HS-5 (cell line): ENCODE measurements around the gene RAB20.
"Not testable (repeated sequence)": the region's sequence is repeated elsewhere in the genome, so short reads cannot be mapped to it uniquely, and the experiment has no call there.

Experiments
- DNase-seq: peaks from one replicate; pipeline ENCODE4 v3.0.0-alpha.2; 2012; ENCODE audit warnings: low read depth

The RAB20 gene

DNA sequence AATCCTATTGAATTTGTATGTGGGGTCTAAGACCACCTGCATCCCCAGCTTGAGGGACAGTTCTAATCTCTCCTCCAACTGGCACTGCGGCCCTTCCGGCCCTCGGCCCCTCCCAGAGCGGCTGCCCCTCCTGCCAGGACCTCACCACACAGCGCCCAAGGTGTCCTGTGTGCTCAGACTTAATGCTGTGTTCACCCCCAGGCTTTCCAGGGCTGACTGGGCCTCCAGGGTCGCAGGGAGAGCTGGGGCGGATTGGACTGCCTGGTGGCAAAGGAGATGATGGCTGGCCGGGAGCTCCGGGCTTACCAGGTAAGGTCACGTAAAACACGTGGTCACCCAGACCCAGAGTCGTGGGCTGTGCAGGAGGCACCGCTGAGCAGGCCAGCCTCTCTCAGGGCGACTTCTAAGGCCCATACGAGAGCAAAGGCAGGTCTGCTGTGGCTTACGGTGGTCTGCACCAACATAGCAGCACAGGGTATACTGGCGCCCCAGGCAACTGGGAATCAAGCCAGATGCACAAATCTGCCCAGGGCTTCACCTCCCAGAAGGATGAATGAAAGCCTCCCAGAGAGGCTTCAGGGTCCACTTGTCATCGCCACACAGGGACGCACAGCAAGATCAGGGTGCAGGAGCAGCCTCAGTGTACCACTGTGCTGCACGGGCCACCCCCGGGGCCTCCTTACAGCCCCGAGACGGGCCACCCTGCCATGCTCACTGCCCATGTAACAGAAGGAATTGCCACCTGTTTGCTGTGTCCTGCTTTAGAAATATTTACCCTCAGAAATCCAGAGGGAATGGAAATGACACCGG, 69.4 kb downstream of the RAB20 start:
- DNase-seq = no peak

DNA sequence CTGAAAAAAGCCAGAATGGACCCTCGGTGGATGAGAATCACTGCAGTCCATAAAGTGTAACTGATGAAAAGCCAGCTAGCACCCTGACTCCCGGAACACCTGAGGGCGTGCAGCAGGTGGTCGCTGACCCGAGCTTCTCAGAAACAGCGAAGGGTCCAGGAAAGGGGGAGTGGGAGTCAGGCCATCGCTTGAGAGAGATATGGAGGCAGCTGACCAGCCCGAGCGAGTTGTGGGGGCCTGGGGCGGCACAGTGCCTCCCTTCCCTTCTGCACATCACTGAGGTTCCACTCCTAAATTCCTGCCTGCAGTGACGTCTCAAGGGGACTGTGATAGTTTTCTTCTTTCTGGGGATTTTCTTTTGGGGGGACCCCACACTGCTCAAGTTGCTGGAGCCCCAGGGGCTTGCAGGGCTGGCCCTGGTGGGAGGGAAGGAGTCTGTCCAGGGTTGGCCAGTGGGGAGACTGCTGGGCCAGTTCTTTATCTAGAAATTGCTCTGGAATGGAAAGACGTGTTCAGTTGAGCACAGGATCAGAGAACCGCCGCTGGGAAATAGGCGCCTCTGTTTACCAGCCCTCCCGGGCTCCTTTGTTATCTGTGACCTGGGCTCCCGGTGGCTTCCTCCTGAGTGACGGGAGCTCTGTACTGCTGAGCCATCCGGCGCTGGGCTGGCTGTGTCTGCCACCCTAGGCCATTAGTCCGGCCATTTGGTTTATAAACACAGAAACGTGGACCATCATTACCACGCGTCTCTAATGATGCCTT, 71.3 kb downstream of the RAB20 start:
- DNase-seq = no peak

DNA sequence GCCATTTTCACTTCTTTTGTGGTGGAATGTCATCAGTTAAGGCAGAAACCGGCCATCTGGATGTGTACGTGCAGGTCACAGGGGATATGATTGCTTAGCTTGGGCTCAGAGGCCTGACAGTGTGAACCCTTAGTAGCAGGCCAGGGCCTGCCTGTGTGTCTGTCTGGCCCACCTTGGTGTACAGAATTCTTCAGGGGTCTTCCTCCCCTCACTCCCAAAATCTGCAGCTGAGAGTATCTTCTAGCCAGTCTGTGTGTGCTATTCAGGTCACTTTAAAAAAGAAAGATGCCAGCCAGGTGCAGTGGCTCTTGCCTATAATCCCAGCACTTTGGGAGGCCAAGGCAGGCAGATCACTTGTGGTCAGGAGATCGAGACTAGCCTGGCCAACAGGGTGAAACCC, 74.6 kb downstream of the RAB20 start:
- DNase-seq = not testable (repeated sequence)

DNA sequence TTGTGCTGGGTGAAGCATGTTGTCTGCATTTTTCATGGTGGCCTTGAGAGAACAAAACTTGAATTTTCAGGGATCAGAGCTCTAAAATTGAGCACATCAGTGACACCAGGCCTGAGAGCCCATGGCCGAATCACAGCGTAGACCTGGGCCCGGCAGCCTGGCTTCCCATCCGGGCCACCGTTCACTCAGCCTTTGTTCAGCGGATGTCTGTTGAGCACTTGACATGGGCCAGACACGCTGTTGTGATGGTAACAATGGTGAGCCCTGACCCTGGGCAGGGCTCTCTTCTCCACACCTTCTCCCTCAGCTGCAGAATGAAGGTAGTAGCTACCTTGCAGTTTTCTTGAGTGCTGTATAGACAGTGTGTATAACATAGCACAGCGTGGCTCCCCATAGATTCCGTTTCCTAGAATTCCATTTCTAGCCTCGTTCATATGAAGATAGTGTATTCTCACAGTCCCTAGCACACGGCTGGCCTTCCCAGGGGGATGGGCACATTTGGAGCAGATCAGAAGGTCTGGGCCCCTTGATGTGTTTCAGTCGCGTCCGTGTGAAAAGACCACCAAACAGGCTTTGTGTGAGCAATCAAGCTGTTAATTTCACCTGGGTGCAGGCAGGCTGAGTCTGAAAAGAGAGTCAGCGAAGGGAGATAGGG, 75.3 kb downstream of the RAB20 start:
- no peak for DNase-seq

DNA sequence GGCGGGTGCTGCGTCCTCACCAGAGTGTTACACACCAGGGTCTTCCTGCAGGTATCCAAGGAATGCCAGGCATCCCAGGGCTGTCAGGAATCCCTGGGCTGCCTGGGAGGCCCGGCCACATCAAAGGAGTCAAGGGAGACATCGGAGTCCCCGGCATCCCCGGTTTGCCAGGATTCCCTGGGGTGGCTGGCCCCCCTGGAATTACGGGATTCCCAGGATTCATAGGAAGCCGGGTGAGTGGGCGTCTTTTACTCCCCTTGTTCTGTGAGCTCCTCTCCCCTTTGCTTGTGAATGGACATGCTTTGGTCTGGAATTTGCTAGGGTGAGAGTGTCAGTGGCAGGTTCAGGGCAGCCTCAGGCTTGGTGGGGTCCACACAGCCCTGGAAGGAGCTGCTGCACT, 75.9 kb downstream of the RAB20 start:
- no peak for DNase-seq

DNA sequence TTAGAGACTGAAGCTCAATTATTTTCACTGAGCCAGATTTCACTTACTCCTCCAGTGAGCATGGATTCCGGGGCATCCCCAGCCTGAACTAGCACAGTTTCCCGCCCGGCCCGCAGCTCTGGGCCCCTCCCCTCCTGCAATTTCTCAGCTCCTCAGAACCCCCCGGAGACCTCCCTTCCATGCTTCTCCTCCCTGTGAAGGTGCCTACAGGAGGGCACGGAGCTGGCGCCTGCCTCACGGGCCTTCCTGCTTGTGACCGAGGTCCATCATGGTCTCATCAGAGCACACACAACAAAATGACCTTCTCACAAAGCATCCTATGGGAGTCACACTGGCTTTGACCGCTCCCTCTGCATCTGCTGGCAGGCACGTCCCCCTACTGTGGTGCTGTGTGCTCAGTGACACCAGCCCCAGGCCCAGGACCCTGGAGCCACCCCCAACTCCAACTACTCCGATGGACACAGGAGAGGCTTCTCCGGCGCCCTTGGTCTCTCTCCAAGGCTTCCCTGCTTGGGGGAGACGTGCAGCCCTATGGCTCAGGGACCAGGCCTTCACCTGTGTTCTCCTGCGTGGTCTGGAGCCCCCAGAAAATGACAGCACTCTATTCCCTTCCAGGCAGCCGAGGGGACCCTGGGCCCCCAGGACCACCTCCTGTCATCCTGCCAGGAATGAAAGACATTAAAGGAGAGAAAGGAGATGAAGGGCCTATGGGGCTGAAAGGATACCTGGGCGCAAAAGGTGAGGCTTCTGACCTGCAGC, 77.1 kb downstream of the RAB20 start:
- no peak for DNase-seq

DNA sequence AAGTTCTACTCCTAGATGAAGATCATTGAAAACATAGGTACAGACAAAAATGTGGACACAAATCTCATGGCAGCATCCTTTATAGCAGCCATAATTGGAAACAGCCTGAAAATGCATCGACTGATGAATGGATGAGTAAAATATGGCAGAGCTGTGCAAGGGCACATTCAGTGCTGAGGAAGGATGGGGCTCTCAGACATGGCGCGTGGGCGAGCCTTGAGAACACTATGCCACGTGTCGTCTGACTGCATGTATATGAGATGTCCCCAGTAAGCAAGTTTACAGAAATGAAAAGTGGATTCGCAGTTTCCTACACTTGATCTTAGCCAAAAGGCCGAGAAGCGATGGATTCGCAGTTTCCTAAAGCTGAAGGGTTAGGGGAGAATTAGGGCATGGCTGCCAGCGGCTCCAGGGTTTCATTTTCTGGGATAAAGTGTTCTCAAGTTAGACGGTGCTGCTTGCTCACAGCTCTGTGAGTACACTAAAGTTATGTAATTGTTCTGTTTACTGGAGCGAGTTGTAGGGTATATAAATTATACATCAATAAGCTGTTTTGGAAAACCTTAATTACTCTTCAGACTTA, 78.0 kb downstream of the RAB20 start:
- DNase-seq = no peak

DNA sequence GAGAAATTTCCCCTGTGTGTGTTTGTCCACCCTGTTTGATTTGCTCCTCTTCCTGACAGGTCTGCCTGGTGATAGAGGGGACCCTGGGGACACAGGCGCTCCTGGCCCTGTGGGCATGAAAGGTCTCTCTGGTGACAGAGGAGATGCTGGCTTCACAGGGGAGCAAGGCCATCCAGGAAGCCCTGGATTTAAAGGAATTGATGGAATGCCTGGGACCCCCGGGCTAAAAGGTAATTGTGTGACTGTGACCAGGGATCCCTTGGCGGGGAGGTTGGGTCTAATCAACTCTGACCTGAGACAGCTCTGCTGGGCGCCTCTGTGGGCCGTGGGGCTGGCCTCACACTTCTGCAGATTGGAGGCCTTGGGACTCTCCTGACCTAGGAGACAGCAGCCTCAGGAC, 81.4 kb downstream of the RAB20 start:
- no peak for DNase-seq

DNA sequence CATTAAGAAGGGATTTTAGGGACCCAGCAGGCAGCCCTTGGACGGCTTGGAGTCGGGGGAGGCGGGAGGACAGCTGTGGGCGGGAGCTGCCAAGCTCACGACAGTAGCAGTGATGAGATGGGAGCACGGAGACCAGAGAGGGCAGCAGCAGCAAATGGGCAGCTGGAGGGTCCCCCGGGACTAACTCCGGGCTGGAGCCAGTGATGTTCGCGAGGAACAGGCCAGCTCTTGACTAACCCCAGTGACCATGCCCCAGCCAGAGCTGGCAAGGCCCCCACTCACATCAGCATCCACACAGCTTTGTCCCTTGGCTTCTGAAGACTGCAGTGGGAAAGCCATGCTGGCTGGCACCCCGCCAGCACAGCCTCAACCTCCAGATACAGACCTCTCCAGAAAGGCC, 81.9 kb downstream of the RAB20 start:
- DNase-seq = no peak

DNA sequence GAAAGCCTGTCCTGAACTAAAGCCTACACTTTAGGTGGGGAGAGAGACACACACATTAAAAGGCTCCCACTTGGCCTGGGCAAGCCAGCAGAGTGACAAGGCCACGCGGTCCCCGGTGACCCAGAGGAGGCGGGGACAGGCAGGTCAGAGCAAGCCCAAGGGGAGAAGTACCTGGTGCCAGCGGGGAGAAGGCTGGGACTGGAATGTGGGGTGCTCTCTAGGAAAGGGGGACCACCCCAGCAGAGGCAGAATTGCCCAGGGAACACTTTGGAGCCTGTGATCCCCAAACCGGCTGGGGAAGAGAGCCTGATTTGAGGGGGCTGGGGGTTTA, 82.3 kb downstream of the RAB20 start:
- DNase-seq = no peak

DNA sequence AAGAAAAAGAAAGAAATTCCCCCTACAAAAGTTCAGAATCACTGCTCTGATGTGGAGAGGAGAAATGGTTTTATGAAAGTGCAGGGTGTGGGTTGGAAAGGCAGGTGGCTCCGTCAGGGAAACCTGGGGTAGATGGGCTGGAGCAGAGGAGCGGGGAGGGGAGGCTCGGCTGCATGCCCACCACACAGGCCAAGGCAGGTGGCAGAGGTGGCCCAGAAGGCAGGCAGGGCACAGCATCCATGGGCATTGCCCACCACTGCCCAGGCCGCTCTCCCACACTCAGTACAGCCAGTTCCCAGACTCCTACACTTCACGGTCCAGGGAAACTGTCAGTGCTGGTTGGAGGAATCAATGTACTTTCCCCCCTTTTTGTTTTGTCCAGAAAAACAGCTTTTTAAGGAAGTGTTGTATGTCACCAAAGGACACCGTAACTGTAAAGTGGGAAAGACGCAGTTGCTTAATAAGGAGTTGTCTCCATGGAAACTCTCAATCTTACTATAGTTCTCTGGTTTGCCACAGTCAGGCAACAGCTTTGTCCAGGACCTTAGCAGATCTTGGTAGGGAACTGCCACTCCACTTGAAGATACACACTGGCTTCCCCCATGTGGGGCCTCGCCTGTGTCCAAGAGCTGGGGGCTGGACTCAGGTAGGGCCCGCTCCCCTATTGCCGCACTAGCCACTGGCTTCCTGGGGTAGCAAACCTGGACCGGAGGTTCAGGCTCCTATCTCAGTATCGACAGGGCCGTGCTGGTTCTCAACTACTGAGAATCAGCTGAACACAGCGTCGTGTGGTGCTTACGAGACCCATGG, 82.9 kb downstream of the RAB20 start:
- DNase-seq = no peak

DNA sequence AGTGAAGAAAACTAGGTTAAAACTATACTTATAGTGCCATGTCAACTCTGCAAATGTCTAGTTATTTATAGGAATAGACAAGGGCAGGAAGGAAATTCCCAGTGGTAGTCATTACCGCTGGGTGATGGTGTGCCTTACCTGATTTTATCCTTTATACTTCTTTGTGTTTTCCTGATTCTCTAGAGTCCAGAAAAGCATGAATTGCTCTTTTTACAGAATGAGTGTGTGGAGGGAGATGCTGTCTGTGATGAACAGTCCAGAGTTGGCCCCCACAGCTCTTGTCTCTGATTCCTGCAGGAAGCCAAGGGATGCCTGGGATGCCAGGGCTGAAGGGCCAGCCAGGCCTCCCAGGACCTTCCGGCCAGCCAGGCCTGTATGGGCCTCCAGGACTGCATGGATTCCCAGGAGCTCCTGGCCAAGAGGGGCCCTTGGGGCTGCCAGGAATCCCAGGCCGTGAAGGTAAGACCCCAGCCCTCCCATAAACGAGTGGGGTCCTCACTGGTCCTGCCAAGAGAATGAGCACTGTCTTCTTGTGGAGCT, 83.7 kb downstream of the RAB20 start:
- DNase-seq = no peak

DNA sequence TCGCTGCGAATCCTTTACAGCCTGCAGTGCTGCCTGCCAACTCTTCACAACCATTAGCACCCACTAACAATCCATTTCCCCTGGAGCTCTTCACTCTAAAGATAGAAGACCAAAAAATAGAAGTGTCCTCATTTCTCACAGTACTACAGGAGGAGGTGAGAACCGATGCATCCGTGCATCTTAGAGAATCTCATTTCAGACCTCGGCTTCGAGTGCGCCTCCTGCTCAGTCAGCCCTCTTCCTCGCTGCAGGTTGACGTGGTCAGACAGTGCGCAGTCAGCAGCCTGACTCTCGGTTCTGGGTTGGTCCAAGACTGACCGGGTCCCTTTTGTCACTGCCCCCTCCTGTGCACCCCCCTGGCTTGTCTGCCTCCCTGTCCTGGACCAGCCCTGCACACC, 85.3 kb downstream of the RAB20 start:
- DNase-seq = no peak

DNA sequence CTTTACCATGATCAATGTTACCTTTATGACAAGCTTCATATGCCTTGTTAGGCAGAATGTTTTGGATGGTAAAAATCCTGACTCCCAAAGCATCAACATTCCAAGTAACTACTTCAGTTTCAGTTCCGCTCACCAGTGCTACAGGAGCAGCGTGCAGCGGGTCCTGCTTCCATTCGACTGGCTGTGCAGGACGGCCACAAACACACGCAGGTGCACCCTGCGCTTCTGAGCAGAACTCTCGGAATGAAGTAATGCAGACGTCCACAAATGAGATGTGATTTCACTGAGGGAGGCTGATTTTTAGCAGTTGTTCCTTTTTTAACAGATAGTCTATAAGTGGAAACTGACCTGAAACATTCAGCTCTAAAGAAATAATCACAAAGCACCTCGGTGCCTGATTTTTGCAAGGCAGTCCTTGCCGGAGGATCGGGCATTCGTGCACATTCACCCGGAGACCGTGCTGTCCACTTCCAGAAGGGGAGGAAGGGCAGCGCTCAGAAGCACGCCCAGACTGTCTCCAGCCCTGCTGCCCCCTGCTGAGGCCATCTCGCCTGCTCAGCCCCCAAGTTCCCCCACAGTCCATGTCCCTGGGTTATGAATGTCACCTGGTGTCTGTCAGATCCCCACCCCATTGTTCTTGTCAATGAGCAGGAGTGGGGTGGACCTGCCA, 85.8 kb downstream of the RAB20 start:
- DNase-seq = no peak

DNA sequence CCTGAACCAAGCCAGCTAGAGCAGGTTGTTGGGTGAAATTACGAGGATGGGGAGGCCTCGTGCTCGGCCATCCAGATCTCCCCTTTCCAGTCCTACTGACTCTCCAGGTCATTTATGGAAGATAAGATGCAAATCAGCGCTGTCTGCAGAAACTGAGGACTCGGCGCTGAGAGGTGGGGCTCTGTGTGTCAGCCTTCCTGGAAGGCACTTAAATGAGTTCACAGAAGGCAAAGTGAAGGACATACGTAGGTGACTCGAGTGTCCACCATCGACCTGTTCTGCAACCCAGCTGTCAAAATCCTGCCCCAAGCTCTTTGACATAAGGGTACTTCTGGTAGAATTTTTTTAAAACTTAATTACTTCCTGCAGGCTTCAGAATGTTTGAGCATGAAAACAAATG, 86.4 kb downstream of the RAB20 start:
- DNase-seq = no peak

DNA sequence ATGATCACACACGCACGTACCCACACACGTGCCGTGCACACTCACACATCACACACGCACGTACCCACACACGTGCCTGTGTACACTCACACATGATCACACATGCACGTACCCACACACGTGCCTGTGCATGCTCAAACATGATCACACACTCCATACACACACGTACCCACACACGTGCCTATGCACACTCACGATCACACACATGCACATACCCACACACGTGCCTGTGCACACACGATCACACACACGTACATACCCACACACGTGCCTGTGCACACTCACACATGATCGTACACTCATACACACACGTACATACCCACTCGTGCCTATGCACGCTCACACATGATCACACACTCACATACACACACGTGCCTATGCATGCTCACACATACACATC, 86.8 kb downstream of the RAB20 start:
- no peak for DNase-seq
